Lower leg skin (tissue), 3 donors: ENCODE data around the gene EEF1G.

ENCODE experiments used
- POLR2A ChIP-seq, 2 donors: fragments of 450-650 bp; IDR thresholded peaks; one replicate each; pipeline ENCODE4 v1.6.1; 2016 to 2017; ENCODE audit warnings: antibody characterized with exemption in 2 of 2, mild to moderate bottlenecking in 1 of 2, moderate library complexity in 1 of 2
- TF ChIP-seq, protein P1 (sequence below), 3 donors: fragments of 450-650 bp; IDR thresholded peaks; one replicate each; pipeline ENCODE4 v1.5.1; 2016; ENCODE audit warnings: antibody characterized with exemption in 3 of 3, mild to moderate bottlenecking in 3 of 3, moderate library complexity in 2 of 3

DNA sequence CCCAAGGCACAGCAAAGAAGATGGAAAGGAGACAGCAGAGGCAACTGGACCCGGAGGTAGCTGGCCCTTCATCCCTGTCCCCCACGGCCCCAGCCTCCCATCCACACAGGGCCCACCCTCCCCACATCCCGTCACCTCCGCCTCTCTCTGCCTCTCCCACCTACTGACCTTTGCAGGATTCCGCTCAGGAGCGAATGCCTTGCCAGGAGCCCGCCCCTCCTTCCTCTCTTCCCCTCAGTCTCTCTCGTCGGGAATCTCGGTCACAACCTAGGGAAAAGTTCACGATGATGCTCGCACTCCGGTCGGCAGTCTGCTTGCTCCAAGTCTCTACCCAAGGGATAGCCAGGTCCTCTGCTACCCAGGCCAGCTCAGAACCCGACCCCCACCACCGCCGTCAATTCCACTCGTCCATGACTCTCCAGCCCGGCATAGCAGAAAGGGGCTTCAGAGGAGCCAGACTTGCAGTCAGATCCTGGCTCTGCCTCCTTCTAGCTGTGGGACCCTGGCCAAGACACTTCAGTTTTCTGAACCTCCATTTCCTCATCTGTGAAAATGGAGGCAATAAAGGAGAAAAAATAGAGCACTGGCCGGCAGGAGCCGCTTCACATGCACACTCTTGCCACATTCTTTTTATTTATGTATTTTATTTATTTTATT lies 37.3 kb downstream of the EEF1G start:
- TF ChIP-seq, protein P1, sequence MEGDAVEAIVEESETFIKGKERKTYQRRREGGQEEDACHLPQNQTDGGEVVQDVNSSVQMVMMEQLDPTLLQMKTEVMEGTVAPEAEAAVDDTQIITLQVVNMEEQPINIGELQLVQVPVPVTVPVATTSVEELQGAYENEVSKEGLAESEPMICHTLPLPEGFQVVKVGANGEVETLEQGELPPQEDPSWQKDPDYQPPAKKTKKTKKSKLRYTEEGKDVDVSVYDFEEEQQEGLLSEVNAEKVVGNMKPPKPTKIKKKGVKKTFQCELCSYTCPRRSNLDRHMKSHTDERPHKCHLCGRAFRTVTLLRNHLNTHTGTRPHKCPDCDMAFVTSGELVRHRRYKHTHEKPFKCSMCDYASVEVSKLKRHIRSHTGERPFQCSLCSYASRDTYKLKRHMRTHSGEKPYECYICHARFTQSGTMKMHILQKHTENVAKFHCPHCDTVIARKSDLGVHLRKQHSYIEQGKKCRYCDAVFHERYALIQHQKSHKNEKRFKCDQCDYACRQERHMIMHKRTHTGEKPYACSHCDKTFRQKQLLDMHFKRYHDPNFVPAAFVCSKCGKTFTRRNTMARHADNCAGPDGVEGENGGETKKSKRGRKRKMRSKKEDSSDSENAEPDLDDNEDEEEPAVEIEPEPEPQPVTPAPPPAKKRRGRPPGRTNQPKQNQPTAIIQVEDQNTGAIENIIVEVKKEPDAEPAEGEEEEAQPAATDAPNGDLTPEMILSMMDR (IDR thresholded peaks at IDR 0.05): no peak
- TF ChIP-seq POLR2A (IDR thresholded peaks at IDR 0.05): no peak
